Nephron (organoid): Measurements from ENCODE around the gene HS3ST2.
"Not testable (repeated sequence)": the region's sequence is repeated elsewhere in the genome, so short reads cannot be mapped to it uniquely, and the experiment has no call there.

Experiments
- H3K27ac Mint-ChIP-seq, 3 experiments: 2 replicates each; pipeline ENCODE4 v1.8.0; 2020; ENCODE audit warnings: mixed read lengths in 3 of 3, mild to moderate bottlenecking in 2 of 3, moderate library complexity in 1 of 3
- H3K27me3 Mint-ChIP-seq: 2 replicates; pipeline ENCODE4 v1.8.0; 2021; ENCODE audit warnings: low read depth, mild to moderate bottlenecking, moderate library complexity, mixed read lengths
- H3K36me3 Mint-ChIP-seq: 2 replicates; pipeline ENCODE4 v1.8.0; 2020; ENCODE audit warnings: low read depth, mixed read lengths
- H3K4me1 Mint-ChIP-seq: 2 replicates; pipeline ENCODE4 v1.8.0; 2020; ENCODE audit warnings: mixed read lengths
- H3K4me3 Mint-ChIP-seq, 3 experiments: 2 replicates each; pipeline ENCODE4 v1.8.0; 2020; ENCODE audit warnings: mild to moderate bottlenecking in 3 of 3, mixed read lengths in 3 of 3, moderate library complexity in 2 of 3
- H3K9me3 Mint-ChIP-seq: 2 replicates; pipeline ENCODE4 v1.8.0; 2020; ENCODE audit warnings: mixed read lengths
- CTCF ChIP-seq, 3 experiments: fragments of 200-600 bp; sonication (generic); IDR thresholded peaks; one replicate each; pipeline ENCODE4 v1.5.0; 2021; ENCODE audit warnings: antibody characterized with exemption in 3 of 3; ENCODE audit not compliant: unreplicated experiment in 3 of 3

Gene HS3ST2

GRCh38 chr16:22898874-22899348 lies 84.9 kb downstream of the HS3ST2 start:
- peak; percentile 83 to 93 (median 85) for TF ChIP-seq CTCF (IDR thresholded peaks at IDR 0.05; ENCODE audit: unreplicated experiment in 3 of 3)
- peaks cover 24% of the 10 kb centered on the region for H3K27me3 Mint-ChIP-seq
- H3K4me1 Mint-ChIP-seq = no peaks in the 10 kb centered on the region
- no peak overlapping the region for H3K27ac Mint-ChIP-seq
- H3K9me3 Mint-ChIP-seq = no peaks in the 10 kb centered on the region
- H3K4me3 Mint-ChIP-seq = no peak overlapping the region
- no peaks in the 10 kb centered on the region for H3K36me3 Mint-ChIP-seq

- not testable (repeated sequence) for H3K36me3 Mint-ChIP-seq, H3K9me3 Mint-ChIP-seq
Observed at GRCh38 chr16:22899567-22899966, 85.6 kb downstream of the HS3ST2 start.

GRCh38 chr16:22900863-22901262 lies 86.9 kb downstream of the HS3ST2 start:
- H3K9me3 Mint-ChIP-seq = no peaks in the 10 kb centered on the region
- H3K27ac Mint-ChIP-seq = no peak overlapping the region
- H3K4me1 Mint-ChIP-seq = no peaks in the 10 kb centered on the region
- no peaks in the 10 kb centered on the region for H3K36me3 Mint-ChIP-seq
- H3K4me3 Mint-ChIP-seq = no peak overlapping the region
- no peak for TF ChIP-seq CTCF (IDR thresholded peaks at IDR 0.05; ENCODE audit: unreplicated experiment in 3 of 3)
- H3K27me3 Mint-ChIP-seq = peaks cover 15% of the 10 kb centered on the region

More at GRCh38 chr16:22899567-22899966, 85.6 kb downstream of the HS3ST2 start:
- H3K27ac Mint-ChIP-seq, H3K4me3 Mint-ChIP-seq, H3K4me1 Mint-ChIP-seq: not testable (repeated sequence)
- H3K27me3 Mint-ChIP-seq = peaks cover 22% of the 10 kb centered on the region

- H3K27ac Mint-ChIP-seq = no peak overlapping the region
- H3K36me3 Mint-ChIP-seq = no peaks in the 10 kb centered on the region
- H3K4me3 Mint-ChIP-seq = no peak overlapping the region
- H3K9me3 Mint-ChIP-seq = no peaks in the 10 kb centered on the region
- TF ChIP-seq CTCF (IDR thresholded peaks at IDR 0.05; ENCODE audit: unreplicated experiment in 3 of 3) = no peak
- H3K27me3 Mint-ChIP-seq = peaks cover 11% of the 10 kb centered on the region
- H3K4me1 Mint-ChIP-seq = no peaks in the 10 kb centered on the region
Observed at GRCh38 chr16:22901563-22901962, 87.6 kb downstream of the HS3ST2 start.

- Mint-ChIP-seq H3K9me3 (no peaks in the 10 kb centered on the region), H3K27me3 (peaks cover 12% of the 10 kb centered on the region), H3K4me1 (peaks cover 5% of the 10 kb centered on the region), H3K27ac (no peak overlapping the region), H3K4me3 (no peak overlapping the region), H3K36me3 (no peaks in the 10 kb centered on the region)
- TF ChIP-seq CTCF (IDR thresholded peaks at IDR 0.05; ENCODE audit: unreplicated experiment in 3 of 3) = no peak
Observed at GRCh38 chr16:22903716-22904115, 89.8 kb downstream of the HS3ST2 start.

- Mint-ChIP-seq H3K27me3 (peaks cover 5% of the 10 kb centered on the region), H3K36me3 (no peaks in the 10 kb centered on the region), H3K4me3 (no peak overlapping the region), H3K27ac (no peak overlapping the region), H3K9me3 (no peaks in the 10 kb centered on the region), H3K4me1 (no peaks in the 10 kb centered on the region)
- no peak for TF ChIP-seq CTCF (IDR thresholded peaks at IDR 0.05; ENCODE audit: unreplicated experiment in 3 of 3)
Observed at GRCh38 chr16:22912654-22913053, 98.7 kb downstream of the HS3ST2 start.
